ENCODE results near the gene SORCS3.
A peak's percentile ranks its signal among the peaks of the same experiment; 100 is the strongest.

Gene SORCS3

DNA sequence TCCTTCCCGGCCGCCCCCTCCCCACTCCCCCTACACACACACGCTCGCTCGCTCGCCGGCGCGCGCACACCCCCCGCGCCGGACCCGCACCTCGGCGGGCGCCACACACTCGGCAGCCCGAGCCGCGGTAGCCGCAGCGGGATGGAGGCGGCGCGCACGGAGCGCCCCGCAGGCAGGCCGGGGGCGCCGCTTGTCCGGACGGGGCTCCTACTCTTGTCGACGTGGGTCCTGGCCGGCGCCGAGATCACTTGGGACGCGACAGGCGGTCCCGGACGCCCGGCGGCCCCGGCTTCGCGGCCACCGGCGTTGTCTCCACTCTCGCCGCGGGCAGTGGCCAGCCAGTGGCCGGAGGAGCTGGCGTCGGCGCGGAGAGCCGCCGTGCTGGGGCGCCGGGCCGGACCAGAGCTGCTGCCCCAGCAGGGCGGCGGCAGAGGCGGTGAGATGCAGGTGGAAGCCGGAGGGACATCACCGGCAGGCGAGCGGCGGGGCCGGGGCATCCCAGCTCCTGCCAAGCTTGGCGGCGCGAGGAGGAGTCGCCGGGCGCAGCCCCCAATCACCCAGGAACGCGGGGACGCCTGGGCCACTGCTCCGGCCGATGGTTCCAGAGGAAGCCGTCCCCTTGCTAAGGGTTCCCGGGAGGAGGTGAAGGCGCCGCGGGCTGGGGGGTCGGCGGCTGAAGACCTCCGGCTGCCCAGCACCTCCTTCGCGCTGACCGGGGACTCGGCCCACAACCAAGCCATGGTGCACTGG lies at the start of gene SORCS3:
Gene SORCS3, plus strand, starts transcription at position 104 of the 750 bp plus-strand sequence.
- DNase-seq (ENCODE audit: low spot score), result no peak

DNA sequence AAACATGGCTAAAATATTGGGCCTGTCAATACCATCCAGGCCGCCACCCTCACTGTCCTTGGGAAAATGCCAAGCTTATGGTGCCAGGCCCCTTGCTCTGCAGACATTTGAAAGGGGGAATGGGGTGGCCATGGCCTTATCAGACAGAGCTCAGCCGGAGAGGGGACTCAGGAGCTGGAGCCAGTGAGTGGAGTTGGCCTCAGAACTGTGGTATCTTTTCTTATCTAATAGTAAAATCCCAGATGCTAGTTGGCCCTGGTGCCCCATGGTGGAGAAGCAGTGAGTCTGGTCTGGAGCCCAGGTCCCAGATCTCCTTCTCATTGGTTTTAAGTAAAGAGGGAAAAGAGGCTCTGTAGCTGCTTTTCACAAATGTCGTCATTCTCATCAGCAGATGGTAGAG lies 49.6 kb upstream of the SORCS3 start:
- DNase-seq (ENCODE audit: low spot score), result no peak

DNA sequence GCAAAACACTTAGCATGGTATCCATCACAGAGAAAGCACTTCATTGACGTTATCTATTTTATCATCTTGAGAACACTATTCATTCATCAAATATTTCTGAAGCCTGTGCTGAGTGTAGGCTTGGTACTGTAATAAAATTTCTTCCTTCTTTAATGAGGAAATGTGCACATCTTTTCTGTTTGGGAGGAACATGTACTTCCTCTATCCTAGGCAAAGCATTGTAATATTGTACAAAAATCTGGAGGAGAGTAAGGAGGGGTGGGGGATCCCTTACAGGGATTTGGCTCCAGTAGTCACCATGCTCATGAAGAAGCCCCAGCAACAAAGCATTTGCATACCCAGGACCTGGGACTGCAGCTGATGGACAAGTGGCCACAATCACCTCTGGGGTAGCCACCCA lies 39.9 kb upstream of the SORCS3 start:
- no peak for DNase-seq (ENCODE audit: low spot score)

DNA sequence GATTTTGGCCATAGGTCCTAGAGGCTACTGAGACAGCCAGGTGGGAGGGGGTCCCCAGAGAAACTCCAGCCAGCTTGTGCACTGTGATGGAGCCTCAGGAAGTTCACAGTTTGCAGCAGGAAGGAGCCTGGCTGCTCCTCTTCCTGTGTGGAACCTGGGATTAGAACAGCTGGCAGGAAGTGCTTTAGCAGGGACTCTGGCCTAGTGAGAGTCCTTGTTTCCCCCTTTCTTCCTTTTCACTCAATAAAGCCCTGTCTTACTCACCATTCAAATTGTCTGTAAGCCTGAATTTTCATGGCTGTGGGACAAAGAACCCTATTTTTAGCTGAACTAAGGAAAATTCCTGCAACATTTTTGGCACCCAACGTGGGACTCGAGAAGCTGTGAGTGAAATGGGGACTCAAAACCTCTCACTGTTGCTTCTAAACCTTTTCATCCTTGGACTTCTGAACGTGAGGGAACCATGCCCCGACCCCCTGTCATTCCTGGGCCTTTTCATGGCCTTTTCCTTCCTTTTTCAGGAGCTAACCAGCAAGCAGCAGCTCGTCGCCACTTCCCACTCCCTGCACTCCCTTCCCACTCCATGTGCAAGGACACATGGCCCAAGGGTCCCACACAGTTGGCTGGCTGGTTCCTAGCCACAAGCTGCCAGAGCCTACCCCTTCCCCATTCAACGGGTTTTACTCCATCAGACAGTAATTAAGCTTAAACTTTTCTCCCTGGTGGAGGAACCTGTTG lies 32.8 kb upstream of the SORCS3 start:
- no peak for DNase-seq (ENCODE audit: low spot score)

DNA sequence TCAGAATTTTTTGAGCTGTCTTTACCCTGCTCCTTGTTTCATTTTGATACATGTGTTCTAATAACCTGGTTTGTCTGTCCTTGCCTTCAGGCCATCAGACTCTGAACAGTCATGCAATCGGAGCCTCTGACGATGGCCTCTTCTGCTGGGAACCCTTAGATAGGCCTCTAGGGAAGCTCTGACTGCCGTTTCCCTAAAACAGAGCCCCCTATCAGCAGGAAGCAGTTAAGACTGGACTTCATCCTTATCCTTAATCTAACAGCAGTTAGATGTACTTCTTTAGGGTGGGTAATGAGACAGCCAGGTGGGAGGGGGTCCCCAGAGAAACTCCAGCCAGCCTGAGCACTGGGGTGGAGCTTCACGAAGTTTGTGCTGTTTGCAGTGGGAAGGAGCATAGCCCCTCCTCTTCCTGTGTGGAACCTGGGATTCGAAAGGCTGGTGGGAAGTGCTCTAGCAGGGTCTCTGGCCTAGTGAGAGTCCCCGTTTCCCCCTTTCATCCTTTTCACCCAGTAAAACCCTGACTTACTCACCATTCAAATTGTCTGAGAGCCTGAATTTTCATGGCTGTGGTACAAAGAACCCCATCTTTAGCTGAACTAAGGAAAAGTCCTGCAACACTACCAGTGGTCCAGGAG lies 28.4 kb upstream of the SORCS3 start:
- DNase-seq (ENCODE audit: low spot score), result no peak

DNA sequence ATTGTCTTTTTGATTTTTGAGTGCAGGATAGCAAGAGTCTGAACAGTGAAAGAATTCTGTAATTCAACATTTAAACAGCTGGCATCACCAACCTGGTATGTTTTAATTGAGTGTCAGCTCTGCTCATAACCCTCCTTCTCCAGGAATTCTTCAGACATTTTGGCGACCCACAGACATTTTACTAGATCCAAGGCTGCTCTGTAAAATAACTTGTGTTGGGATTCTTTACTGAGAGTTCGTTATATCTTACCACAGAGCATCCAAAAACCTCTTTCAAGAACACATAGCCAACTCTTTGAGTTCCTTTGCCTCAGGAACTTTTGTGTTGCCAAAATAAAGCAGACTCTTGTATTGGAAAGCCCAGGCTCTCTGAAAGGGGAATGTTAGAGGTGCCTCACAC lies 27.7 kb upstream of the SORCS3 start:
- DNase-seq (ENCODE audit: low spot score), result no peak

DNA sequence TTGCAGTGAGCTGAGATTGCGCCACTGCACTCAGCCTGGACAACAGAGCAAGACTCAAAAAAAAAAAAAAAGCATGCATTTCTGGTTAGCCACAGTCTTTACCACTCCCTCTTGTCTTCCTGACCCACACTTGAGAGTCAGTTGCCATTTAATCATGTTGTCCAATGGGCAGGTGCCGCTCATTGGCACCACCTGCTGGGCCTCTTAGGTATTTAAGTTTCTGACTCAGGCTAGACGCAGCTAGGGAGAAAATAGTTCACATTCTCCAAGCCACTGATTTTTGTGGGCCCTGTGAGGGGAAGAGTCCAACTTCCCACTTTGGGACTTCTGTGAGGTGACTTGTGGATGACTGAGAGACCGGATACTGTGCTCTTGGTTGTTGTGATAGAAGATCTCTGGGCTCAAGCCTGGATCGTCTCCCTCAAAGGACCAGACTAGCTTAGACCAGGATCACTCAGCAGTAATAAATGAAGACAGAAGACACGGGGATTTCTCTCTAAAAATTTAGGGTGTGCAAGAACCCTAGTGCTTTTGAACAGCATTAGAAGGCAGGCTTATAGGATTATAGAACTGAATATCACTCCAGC lies 26.8 kb upstream of the SORCS3 start:
- no peak for DNase-seq (ENCODE audit: low spot score)

DNA sequence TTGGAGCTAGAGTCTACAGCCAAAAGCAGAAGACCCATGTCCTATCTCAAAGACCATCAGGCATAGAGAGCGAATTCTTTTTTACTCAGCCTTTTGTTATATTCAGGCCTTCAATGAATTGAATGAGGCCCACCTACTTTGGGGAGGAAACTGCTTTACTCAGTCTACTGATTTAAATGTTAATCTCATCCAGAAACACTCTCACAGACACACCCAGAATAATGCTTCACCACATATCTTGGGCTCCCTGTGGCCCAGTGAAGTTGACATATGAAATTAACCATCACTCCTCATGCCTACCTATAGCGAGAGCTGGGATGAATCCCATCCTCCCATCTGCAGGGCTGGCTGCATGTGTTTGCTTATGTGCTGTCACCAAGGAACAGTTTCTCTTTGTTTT lies 26.0 kb upstream of the SORCS3 start:
- no peak for DNase-seq (ENCODE audit: low spot score)

DNA sequence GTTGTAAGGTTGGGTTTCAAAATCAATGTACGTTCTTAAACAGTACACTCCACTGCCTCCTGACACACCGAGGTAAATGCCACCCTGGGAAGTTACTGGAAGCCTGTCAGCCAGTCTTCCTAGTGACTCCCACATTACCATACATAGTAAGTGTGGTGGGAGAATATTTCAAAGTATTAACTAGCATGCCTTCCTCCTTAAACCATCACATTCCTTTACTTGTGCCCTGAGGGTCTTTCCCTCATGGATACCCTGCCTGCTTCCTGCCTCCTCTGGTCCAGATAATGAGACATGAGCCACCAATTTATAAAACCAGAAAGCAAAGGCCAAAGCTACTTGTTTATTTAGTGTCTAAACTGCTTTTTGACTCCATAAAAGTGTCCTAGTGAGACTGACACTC lies 23.3 kb upstream of the SORCS3 start:
- no peak for DNase-seq (ENCODE audit: low spot score)

DNA sequence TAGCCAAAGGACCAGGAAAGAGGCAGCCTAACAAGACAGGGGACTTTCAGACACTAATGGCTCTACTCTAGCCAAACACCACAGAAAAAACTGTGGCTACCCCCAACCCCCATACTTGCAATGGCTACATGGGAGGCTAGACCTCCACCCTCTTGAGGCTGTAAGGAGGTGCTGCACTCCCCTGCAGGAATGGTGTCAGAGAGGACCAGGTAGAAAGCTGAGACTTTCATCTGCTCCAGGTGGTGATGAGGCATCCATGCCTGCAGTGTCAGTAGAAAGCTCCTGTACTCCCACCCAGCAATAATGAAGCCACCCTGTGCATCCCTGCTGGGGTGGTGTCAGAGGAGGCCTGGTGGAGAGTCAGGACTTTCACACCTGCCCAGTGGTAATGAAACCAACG lies 18.9 kb upstream of the SORCS3 start:
- no peak for DNase-seq (ENCODE audit: low spot score)

DNA sequence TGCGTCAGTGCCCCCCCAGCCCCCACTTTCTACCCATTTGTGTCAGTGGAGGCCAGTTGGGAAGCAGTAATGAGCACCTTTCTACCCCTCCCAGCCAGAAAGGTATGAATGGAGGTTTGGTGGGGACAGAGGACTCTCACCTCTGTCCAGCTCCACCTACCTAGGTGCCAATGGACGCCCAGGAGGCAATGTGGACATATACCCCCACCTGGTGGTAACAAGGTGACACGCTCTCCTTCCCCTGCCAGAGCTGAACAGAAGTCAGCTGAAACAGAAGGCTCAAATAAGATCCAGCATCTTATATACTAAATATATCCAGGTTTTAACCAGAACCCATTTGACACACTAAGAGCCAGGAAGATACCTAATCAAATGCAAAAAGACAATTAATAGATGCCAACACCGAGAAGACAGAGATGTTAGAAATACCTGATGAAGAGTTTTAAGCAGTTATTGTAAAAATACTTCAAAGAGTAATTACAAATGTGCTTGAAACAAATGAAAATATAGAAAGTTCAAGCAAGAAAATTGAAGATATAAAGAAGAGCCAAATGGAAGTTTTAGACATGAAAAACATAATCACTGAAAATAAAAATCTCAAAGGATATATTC lies 18.4 kb upstream of the SORCS3 start:
- DNase-seq (ENCODE audit: low spot score), result no peak

DNA sequence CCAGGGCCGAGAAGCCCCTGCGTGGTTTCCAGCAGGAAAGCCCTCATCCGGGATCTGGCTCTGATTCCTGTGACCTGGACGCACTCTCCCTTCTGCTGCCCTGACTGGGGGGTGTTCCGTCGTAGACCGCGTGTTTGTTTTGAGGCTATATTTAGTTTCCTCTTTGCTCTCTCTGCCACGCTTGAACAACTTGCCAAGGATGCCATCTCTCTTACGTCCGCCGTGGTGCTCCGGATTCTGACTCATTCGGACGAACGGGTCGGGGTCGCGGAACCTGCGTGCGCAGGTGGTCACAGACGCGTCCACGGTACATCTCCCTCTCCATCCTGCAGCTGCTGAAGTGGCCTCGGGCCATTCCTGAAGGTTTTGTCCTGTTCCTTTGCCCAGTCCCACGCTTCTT lies 10.4 kb upstream of the SORCS3 start:
- no peak for DNase-seq (ENCODE audit: low spot score)

DNA sequence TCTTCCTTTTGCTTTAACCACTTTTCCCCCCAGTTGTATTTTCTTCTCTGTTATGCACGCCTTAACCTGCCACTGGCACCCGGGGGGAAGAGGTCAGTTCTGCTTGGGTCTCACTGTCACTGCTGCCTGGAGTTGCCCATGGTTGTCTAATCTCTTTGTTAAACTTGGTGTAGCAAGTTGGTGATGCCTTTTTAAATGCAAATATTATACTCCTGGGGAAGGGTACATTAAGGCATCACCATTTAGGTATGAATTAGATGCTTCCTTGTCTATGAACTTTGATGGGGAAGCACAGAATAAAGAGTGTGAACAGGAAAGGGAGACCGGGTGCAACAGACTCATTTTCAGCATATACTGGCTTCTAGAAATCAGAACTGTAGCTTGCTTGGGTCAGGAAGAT lies 9.1 kb upstream of the SORCS3 start:
- no peak for DNase-seq (ENCODE audit: low spot score)

DNA sequence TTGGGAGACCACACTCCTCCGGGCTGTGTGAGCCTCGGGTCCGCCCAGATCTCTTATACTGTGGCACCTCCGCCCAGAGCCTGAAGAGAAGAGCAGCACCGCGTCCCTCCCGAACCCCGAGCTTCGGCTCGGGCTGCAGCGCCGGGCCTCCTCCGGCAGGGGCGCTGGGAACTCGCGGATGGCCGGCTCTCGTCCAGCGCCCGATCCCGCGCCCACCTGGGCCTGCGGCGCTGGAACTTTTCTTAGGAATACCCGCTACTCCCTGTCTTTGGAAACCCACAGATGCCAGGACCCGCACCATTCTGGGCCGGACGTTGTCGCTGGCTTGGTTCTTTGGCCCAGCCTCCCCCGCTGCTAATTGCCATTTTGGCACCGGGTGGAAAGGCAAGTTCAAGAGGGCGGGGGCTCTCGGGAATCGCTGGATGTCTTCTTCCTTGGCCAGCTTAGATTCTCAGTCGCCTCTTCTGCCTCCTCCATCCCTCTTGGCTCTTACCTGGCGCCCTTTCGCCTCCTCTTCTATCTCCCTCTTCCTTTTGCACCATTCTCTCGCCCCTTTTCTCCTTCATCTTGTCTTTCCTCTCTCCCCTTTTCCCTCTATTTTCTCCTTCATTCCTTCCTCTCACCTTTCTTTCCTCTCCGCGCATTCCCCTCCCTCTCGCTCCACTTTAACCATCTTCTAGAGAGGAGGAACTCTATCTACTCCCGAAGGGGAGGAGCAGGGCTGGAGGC lies 2.1 kb upstream of the SORCS3 start:
- no peak for DNase-seq (ENCODE audit: low spot score)

DNA sequence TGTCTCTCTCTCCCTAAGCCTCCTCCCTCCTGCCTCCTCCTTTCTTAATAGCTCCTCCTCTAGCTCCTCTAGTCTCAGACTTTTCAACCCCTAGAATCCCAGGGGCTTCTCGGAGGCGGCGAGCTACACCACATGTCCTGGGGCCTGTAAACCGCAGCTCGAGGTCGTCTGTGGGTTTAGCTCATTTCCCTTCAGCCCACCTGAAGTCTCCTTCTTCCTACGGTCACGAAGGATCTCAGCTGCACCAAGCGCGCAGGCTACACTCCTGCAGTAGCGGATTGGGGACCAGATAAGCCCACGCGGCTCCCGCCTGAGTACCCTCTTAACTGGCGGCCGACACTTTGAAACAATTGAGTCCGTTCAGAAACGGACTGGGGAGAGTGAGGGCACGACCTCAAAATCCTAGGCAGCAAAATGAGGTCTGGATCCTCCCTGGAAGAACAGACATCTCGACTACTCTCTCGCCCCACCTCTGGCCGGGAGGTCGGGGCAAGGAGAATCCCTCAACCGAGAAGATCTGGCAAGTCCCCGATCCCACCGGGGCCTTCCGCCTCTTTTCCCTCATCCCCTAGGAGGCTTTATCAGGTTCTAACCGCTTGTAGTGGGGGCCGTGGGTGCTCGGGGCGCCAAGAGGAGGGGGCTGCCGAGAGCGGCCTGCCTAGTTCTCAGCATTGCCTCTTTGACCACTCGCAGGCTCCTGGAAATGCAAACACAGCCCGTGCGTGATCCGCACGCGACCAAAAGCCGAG lies 1.3 kb upstream of the SORCS3 start:
- DNase-seq (ENCODE audit: low spot score), result no peak

DNA sequence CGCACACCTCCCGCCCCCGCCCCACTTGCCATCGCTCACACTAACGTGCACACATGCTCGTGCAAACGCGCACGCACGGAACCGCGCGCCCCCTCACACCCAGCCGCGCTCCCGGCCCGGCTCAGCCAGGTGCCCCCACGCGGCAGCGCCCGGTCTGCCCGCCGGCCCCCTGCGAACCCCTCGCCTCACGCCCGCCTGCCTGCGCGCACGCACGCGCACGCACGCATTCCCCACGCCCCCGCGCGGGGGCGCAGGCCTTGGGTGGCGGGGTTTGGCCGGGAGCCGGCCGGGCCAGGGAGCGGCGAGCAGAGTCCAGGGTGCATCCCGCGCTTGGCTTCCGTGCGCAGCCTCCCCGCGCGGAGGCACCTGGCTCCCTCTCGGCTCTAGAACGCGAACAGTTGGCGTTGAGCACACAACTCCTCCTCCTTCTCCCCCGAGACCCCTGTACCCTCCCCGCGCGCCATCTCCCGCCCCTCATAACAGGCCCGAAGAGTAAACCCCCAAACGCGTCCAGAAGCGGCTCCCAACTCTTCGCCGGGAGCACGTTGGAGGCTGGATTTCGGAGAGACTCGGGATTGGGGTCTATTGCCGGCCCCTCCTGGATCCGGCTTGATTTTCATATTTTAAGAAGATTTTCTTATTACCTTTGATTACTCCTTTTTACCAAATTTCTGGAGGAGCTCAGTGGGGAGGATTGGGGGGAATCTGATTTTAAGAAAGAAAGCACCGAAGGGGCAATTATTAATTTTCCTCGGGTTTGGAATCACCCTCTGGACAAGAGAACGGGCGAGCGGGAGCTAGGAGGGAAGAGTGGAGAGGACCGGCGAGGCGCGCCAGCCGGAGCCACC lies 527 bp upstream of the SORCS3 start:
- DNase-seq (ENCODE audit: low spot score), result no peak

DNA sequence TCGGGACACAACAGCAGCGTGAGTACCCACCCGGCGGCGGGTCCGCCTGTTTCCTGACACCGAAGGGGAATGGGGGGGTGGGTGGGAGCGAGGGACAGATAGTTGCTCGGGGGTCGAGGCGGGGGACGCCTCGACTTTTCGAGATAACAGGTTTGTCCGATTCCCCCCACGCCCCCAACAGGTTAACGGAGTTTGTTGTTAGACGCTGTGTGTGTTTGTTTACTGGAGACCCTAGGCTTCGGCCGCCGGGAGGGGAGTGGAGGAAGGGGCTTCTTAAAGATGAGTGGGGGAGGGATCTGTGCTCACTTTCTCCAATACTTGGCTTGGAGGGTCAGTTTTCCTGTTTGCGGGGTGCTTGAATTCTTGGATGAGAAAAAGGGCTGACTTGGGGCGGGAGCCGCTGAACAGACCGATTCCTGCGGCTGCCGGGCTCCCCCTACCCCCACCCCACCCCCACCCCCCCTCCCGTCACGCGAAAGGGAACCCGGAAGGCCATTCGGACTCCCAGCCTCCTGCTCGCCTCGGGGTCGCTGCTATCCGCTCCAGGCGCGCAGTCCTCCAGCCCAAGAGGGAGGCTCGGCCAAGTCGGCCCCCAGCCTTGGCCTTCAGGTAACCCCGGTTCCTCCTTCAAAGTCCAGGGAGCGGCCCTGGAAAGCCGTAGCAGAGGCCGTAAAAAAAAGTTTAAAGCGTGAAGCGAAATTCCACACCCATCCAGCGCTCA lies 1.0 kb downstream of the SORCS3 start:
- DNase-seq (ENCODE audit: low spot score), result no peak

DNA sequence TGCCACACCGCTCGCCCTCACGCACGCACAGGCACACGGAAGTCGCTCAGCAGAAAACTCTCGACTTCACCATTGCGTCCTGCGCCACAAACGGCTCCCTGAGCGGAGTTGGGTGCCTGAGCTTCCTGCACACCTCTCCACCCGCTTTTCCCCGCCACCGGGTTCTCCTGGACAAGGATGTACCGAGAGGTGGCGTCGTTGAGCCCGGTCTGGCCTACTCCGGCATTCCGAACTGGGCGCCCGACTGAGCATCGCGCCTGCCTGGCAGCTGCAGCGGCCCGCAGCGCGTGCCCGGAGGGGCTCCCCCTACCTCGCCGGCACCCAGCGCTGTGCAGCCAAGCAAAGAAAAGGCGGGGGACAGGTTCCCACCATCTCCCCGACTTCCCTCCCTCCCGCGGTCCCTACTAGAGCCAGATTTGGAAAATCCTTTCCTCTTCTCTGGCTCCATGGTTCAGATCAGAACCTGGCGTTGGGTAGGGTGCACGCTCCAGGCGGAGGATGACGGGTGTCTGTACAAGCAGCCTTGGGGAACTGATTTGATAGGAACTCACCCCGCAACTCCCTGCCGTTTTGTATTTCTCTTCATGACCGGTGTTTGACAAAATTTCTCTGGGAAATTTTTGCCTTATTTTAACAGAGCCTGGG lies 1.7 kb downstream of the SORCS3 start:
- peak; percentile 71 for DNase-seq (ENCODE audit: low spot score)

DNA sequence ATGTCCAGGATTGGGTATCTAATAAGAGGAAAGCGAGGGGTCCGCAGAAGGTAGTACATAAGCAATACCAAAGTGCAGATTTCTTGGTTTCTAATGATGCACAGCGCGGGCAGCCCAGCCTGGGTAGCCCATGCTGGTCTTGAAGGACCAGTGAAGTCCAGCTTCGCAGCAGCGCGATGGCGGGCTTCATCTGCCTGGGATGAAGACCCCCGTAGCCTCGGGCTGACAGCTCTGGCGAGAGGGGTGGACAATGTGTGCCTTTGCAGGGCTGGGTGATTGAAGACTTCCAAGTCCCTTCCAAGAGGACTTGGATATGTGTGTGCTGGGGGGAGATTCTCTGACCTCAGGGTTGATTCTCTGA lies 2.2 kb downstream of the SORCS3 start:
- DNase-seq (ENCODE audit: low spot score), result no peak

Measured in left forelimb (tissue), 1 donor.